GM12878 (cell line): ENCODE data around the gene PPT2. TPM values are rescaled to one million over a fixed set of nuclear protein-coding genes. Genes with fewer than 3 reads are reported as not detected.
"Not testable (repeated sequence)": the region's sequence is repeated elsewhere in the genome, so short reads cannot be mapped to it uniquely, and the experiment has no call there.

Experiments used
- ATAC-seq: fragments of 200-7000 bp; cut with Tn5 transposase; 3 replicates; pipeline ENCODE4 v1.9.1; 2020; ENCODE audit warnings: mild to moderate bottlenecking, moderate library complexity
- BruUV-seq: library from RNA; stranded (reverse); fragments of 400-500 nt; replicated peaks from 2 replicates; lab custom pipeline; 2021; lab: Mats Ljungman, UMichigan
- CTCF ChIA-PET: fragments of 300-600 bp; sonication (Branson Sonifier 250); formaldehyde crosslinking; extraction: SDS; loops from one replicate; lab custom pipeline; 2021; ENCODE audit warnings: inconsistent platforms; lab: Yijun Ruan, JAX
- POLR2A ChIA-PET: fragments of 350-600 bp; formaldehyde crosslinking; extraction: SDS; loops from one replicate; lab custom pipeline; 2021; ENCODE audit warnings: inconsistent platforms; lab: Charles Lee
- RAD21 ChIA-PET: fragments of 300-600 bp; sonication (Branson Sonifier 250); formaldehyde crosslinking; loops from one replicate; lab custom pipeline; 2023; ENCODE audit warnings: antibody characterized with exemption; ENCODE audit not compliant: unreplicated experiment; lab: Charles Lee
- SMC1A ChIA-PET: fragments of 300-600 bp; sonication (Branson Sonifier 250); formaldehyde crosslinking; loops from one replicate; lab custom pipeline; 2023; ENCODE audit not compliant: unreplicated experiment, uncharacterized antibody; lab: Charles Lee
- DNase-seq: peaks from one replicate; pipeline ENCODE4 v3.0.0-alpha.2; 2011; ENCODE audit warnings: low read depth, low spot score
- FAIRE-seq: peaks from 3 replicates; lab custom pipeline; 2011; peaks lifted over from hg19 to GRCh38; lab: Jason Lieb, UNC
- H2AFZ ChIP-seq: 2 replicates; pipeline ENCODE4 v1.6.0; 2011; ENCODE audit warnings: low read depth, low read length, control low read depth; ENCODE audit not compliant: control insufficient read depth
- H3K27ac ChIP-seq: 2 replicates; pipeline ENCODE4 v1.5.1; 2011; ENCODE audit warnings: control low read depth; ENCODE audit not compliant: control insufficient read depth, insufficient read depth
- H3K27me3 ChIP-seq, 2 experiments: replicated peaks in 1 of 2; 2 replicates each; pipeline versions ENCODE4 v1.6.0 to v1.6.1; 2011; ENCODE audit warnings: low read length in 1 of 2; ENCODE audit not compliant: control insufficient read depth in 2 of 2, insufficient read depth in 2 of 2
- H3K36me3 ChIP-seq, 2 experiments: 2 replicates each; pipeline ENCODE4 v1.5.1; 2011; ENCODE audit warnings: low read length in 1 of 2; ENCODE audit not compliant: control insufficient read depth in 2 of 2, insufficient read depth in 2 of 2
- H3K4me1 ChIP-seq: 2 replicates; pipeline ENCODE4 v1.6.1; 2011; ENCODE audit warnings: mild to moderate bottlenecking, low read length, moderate library complexity, mixed read lengths; ENCODE audit not compliant: control insufficient read depth, insufficient read depth
- H3K4me2 ChIP-seq: 2 replicates; pipeline ENCODE4 v1.6.0; 2011; ENCODE audit warnings: control low read depth; ENCODE audit not compliant: control insufficient read depth, insufficient read depth
- H3K4me3 ChIP-seq: fragments of 200-600 bp; sonication (generic); 2 replicates; pipeline ENCODE4 v1.5.1; 2016
- H3K79me2 ChIP-seq: 2 replicates; pipeline ENCODE4 v1.6.0; 2011; ENCODE audit warnings: low read length; ENCODE audit not compliant: control insufficient read depth, insufficient read depth
- H3K9ac ChIP-seq: 2 replicates; pipeline ENCODE4 v1.8.0; 2011; ENCODE audit warnings: low read length, control low read depth, mixed read lengths; ENCODE audit not compliant: control insufficient read depth, insufficient read depth
- H3K9me3 ChIP-seq: replicated peaks from 3 replicates; pipeline ENCODE4 v1.5.1; 2011; ENCODE audit warnings: mild to moderate bottlenecking, low read length; ENCODE audit not compliant: control insufficient read depth, insufficient read depth
- H4K20me1 ChIP-seq: 2 replicates; pipeline ENCODE4 v1.6.0; 2011; ENCODE audit not compliant: control insufficient read depth, insufficient read depth
- BHLHE40 ChIP-seq, 2 experiments: fragments of 450-650 bp in 1 of 2; IDR thresholded peaks; 2 replicates each; pipeline ENCODE4 v1.6.1; 2011 to 2017; ENCODE audit warnings: low read depth in 2 of 2, borderline replicate concordance in 1 of 2, improper control_type of control experiment in 1 of 2, low read length in 1 of 2, mild to moderate bottlenecking in 1 of 2
- KLF5 ChIP-seq: fragments of 450-650 bp; IDR thresholded peaks from 2 replicates; pipeline ENCODE4 v1.6.1; 2014; ENCODE audit warnings: mild to moderate bottlenecking; ENCODE audit not compliant: partially characterized antibody
- NR2C2 ChIP-seq: IDR thresholded peaks from 2 replicates; pipeline ENCODE4 v1.6.1; 2011; ENCODE audit warnings: borderline replicate concordance, low read depth; ENCODE audit not compliant: control insufficient read depth, insufficient read length
- NRF1 ChIP-seq: conservative IDR thresholded peaks from 2 replicates; pipeline ENCODE4 v1.6.1; 2011; ENCODE audit warnings: mild to moderate bottlenecking, low read depth, low read length, improper control_type of control experiment
- POLR2AphosphoS5 ChIP-seq: IDR thresholded peaks from 2 replicates; pipeline ENCODE4 v1.6.1; 2011; ENCODE audit warnings: mild to moderate bottlenecking, low read length, inconsistent platforms
- SIX5 ChIP-seq: IDR thresholded peaks from 2 replicates; pipeline ENCODE4 v1.6.1; 2011; ENCODE audit warnings: mild to moderate bottlenecking, low read depth, low read length, moderate library complexity; ENCODE audit not compliant: severe bottlenecking
- SMAD5 ChIP-seq: IDR thresholded peaks from 2 replicates; pipeline ENCODE4 v1.6.1; 2016; ENCODE audit warnings: antibody characterized with exemption, low read depth
- SREBF1 ChIP-seq: IDR thresholded peaks from 2 replicates; pipeline ENCODE4 v1.6.1; 2012; ENCODE audit warnings: mild to moderate bottlenecking, low read length
- SREBF2 ChIP-seq: IDR thresholded peaks from 2 replicates; pipeline ENCODE4 v1.6.1; 2012; ENCODE audit warnings: mild to moderate bottlenecking, low read length
- SUPT20H ChIP-seq: IDR thresholded peaks from 2 replicates; pipeline ENCODE4 v1.6.1; 2011; ENCODE audit warnings: low read depth, mild to moderate bottlenecking, low read length, moderate library complexity, borderline replicate concordance; ENCODE audit not compliant: control insufficient read depth
- SUZ12 ChIP-seq: fragments of 200-600 bp; sonication (generic); IDR thresholded peaks from one replicate; pipeline ENCODE4 v1.6.1; 2018; ENCODE audit warnings: antibody characterized with exemption, mild to moderate bottlenecking; ENCODE audit not compliant: unreplicated experiment
- YBX1 ChIP-seq: fragments of 450-650 bp; IDR thresholded peaks from 2 replicates; pipeline ENCODE4 v1.6.1; 2016; ENCODE audit warnings: antibody characterized with exemption
- ZNF384 ChIP-seq: IDR thresholded peaks from 2 replicates; pipeline ENCODE4 v1.6.1; 2012; ENCODE audit warnings: low read depth, mild to moderate bottlenecking, low read length, improper control_type of control experiment, borderline replicate concordance
- ZNF622 ChIP-seq: fragments of 450-650 bp; IDR thresholded peaks from 2 replicates; pipeline ENCODE4 v1.6.1; 2017; ENCODE audit warnings: mild to moderate bottlenecking, inconsistent platforms
- WGBS: methylation state at CpG from one replicate; pipeline ENCODE4 v1.1.6; 2016; ENCODE audit warnings: low lambda C conversion rate; ENCODE audit not compliant: insufficient replicate concordance, insufficient coverage; ENCODE audit errors: missing lambda C conversion rate; 5-methylcytosine and 5-hydroxymethylcytosine counted together
- in situ Hi-C: fragments of 300-500 bp; cut with MboI; formaldehyde crosslinking; loops from 9 replicates; pipeline ENCODE4 v1.14.3; 2018; ENCODE audit warnings: mixed read lengths
- intact Hi-C: fragments of 100-400 bp; cut with micrococcal nuclease; formaldehyde crosslinking; loops from one replicate; pipeline ENCODE4 v1.14.2; 2022; ENCODE audit not compliant: unreplicated experiment
- polyA plus RNA-seq, 11 experiments: library from polyadenylated mRNA; depleted of rRNA in 4 of 11; unstranded in 6 of 11; stranded (reverse) in 5 of 11; fragments of >200 nt; fragmentation: Nextera tagmentation in 4 of 11; fragmentation: Illumina TruSeq in 1 of 11; extraction: Ambion mirVana in 4 of 11; extraction: Trizol in 1 of 11; gene quantifications; 1 replicate in 1 of 11; 2 replicates in 10 of 11; pipeline versions ENCODE4 v1.2.1 to v1.2.3, GENCODE V29; 2011 to 2016; ENCODE audit warnings: inconsistent platforms in 2 of 11, missing spikeins in 2 of 11, low read depth in 1 of 11
- total RNA-seq, 4 experiments: library from RNA; depleted of rRNA in 3 of 4; stranded (reverse); fragments of >200 nt in 3 of 4; fragmentation: Illumina TruSeq in 1 of 4; extraction: Trizol in 1 of 4; gene quantifications; 2 replicates each; pipeline versions ENCODE4 v1.2.1 to v1.2.3, GENCODE V29; 2013 to 2021
- TF ChIP-seq, protein P1 (sequence below): fragments of 450-650 bp; IDR thresholded peaks from 2 replicates; pipeline ENCODE4 v1.6.1; 2017; ENCODE audit warnings: low read depth, mild to moderate bottlenecking, moderate library complexity

Gene PPT2
- total and polyA plus RNA-seq, 10 of the 15 experiments (the other 5 are each of a cell fraction or from before 2014, with no cell fraction given): 1.3 to 25.5 (median 5.5) TPM

- TF ChIP-seq SMAD5 (no peak), SREBF2 (no peak), KLF5 (no peak), ZNF384 (no peak)
Measured at GRCh38 chr6:32210191-32210601, 56.3 kb downstream of the PPT2 start (continued).

DNA sequence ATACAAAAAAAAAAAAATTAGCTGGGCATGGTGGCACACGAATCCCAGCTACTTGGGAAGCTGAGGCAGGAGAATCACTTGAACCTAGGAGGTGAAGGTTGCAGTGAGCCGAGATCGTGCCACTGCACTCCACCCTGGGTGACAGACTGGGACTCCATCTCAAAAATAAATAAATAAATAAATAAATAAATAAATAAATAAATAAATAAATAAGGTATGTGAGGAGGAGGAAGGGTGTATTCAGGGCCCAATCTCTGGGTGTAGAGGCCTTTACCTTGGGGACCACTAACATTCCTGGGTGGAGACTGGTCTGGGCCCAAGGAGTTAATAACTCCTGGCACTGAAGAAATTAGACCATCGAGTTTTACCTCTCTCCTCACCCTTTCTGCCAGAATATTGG lies 57.5 kb downstream of the PPT2 start:
- CTCF ChIA-PET: interaction anchor here (0.7 kb wide), 1 partner anchor 489 kb away, joined by 3 read pairs; no protein-coding TSS in a partner anchor

DNA sequence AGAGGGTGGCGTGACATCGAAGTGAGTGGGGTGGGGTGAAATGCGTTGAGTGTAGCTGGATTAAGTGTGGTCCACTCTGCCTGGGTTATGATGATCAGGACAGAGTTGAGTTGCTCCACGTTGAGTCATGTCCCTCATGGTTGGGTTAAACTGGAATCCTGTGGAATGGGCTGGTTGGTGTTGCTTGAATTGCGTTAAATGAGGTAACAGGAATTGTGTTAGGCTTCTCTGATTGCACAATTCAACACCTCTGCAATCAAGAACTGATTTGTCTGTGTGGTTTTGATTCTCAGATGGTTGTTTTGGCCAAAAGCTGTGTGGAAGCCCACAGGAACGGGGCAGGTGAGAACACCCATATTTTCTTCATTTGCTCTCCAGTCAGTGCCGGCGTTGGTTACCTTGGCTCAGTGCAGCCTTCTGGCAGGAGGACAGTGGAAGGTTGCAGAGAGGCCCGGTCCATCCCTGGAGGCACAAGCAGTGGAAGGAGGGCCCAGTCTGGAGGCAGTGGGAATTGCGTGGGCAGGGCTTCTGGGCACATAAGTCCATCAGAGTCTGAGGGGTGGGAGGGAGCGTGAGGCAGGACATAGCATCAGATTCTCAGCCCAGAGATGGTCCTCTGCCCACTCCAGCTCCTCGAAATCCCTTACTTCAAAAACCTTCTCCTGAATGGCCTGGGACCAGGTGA lies 58.3 kb downstream of the PPT2 start:
- ChIA-PET CTCF (no interaction called here), POLR2A (no interaction called here), RAD21 (no interaction called here), SMC1A (no interaction called here)
- Histone ChIP-seq H3K4me2 (no peak overlapping the region), H3K27me3 (no peaks in the 10 kb centered on the region; a peak in 3 of 4 replicates), H3K9ac (no peak overlapping the region), H3K4me1 (no peaks in the 10 kb centered on the region), H3K27ac (no peak overlapping the region), H3K4me3 (no peak overlapping the region), H3K36me3 (no peaks in the 10 kb centered on the region), H3K9me3 (no peaks in the 10 kb centered on the region), H4K20me1 (no peaks in the 10 kb centered on the region), H2AFZ (no peak overlapping the region), H3K79me2 (no peaks in the 10 kb centered on the region)
- in situ Hi-C loops: no loop called here
- DNase-seq: no peak
- no peak for FAIRE-seq
- WGBS: 32% methylated on average over 12 of the region's 12 CpGs
- ATAC-seq: no peak
- no TSS peak for BruUV-seq
- intact Hi-C loops: no loop called here
- TF ChIP-seq NRF1 (no peak), BHLHE40 (IDR thresholded peaks at IDR 0.05; ENCODE audit: borderline replicate concordance in 1 of 2, low read depth in 2 of 2, low read length in 1 of 2) (no peak), POLR2AphosphoS5 (no peak), ZNF622 (no peak), SUZ12 (no peak), SUPT20H (no peak), YBX1 (no peak), SIX5 (no peak), NR2C2 (no peak), SREBF1 (no peak)
- TF ChIP-seq, protein P1, sequence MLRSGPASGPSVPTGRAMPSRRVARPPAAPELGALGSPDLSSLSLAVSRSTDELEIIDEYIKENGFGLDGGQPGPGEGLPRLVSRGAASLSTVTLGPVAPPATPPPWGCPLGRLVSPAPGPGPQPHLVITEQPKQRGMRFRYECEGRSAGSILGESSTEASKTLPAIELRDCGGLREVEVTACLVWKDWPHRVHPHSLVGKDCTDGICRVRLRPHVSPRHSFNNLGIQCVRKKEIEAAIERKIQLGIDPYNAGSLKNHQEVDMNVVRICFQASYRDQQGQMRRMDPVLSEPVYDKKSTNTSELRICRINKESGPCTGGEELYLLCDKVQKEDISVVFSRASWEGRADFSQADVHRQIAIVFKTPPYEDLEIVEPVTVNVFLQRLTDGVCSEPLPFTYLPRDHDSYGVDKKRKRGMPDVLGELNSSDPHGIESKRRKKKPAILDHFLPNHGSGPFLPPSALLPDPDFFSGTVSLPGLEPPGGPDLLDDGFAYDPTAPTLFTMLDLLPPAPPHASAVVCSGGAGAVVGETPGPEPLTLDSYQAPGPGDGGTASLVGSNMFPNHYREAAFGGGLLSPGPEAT: no peak

More for the DNA sequence above, 57.5 kb downstream of the PPT2 start:
- WGBS: 30% methylated on average over 4 of the region's 4 CpGs
- H3K27ac ChIP-seq, SMC1A ChIA-PET, H3K4me1 ChIP-seq, POLR2A ChIA-PET, RAD21 ChIA-PET, H3K36me3 ChIP-seq, H3K9ac ChIP-seq, H2AFZ ChIP-seq, H3K9me3 ChIP-seq, H3K27me3 ChIP-seq, H4K20me1 ChIP-seq, H3K4me3 ChIP-seq, H3K79me2 ChIP-seq, DNase-seq, H3K4me2 ChIP-seq, intact Hi-C loops, ATAC-seq, BruUV-seq, in situ Hi-C loops, FAIRE-seq: not testable (repeated sequence)
